HPDE6-E6E7 (cell line): ENCODE data around the gene SLIT3.

Experiments used
- DNase-seq: peaks from one replicate; pipeline ENCODE4 v3.0.0; 2011; ENCODE audit warnings: missing footprints; ENCODE audit errors: extremely low spot score

The SLIT3 gene

GRCh38 chr5:168887931-168888330 lies 413.0 kb downstream of the SLIT3 start:
- DNase-seq, result no peak

GRCh38 chr5:168886157-168886556 lies 414.8 kb downstream of the SLIT3 start:
- no peak for DNase-seq

GRCh38 chr5:168885324-168886120 lies 415.4 kb downstream of the SLIT3 start:
- DNase-seq, result no peak

GRCh38 chr5:168883991-168884390 lies 416.9 kb downstream of the SLIT3 start:
- no peak for DNase-seq

GRCh38 chr5:168883281-168883741 lies 417.6 kb downstream of the SLIT3 start:
- DNase-seq, result no peak

GRCh38 chr5:168882283-168882682 lies 418.7 kb downstream of the SLIT3 start:
- no peak for DNase-seq

- DNase-seq, result no peak
Measured at GRCh38 chr5:168881427-168882149, 419.4 kb downstream of the SLIT3 start.

- DNase-seq, result no peak
Measured at GRCh38 chr5:168879929-168880328, 421.0 kb downstream of the SLIT3 start.

GRCh38 chr5:168879331-168879730 lies 421.6 kb downstream of the SLIT3 start:
- no peak for DNase-seq

- DNase-seq, result no peak
Measured at GRCh38 chr5:168878135-168878745, 422.7 kb downstream of the SLIT3 start.

- DNase-seq, result no peak
Measured at GRCh38 chr5:168877132-168877892, 423.6 kb downstream of the SLIT3 start.

- DNase-seq, result no peak
Measured at GRCh38 chr5:168876419-168876818, 424.5 kb downstream of the SLIT3 start.

GRCh38 chr5:168875832-168876231 lies 425.1 kb downstream of the SLIT3 start:
- no peak for DNase-seq

GRCh38 chr5:168874713-168875380 lies 426.1 kb downstream of the SLIT3 start:
- no peak for DNase-seq

GRCh38 chr5:168872246-168872645 lies 428.7 kb downstream of the SLIT3 start:
- DNase-seq, result no peak

- no peak for DNase-seq
Measured at GRCh38 chr5:168870910-168871309, 430.0 kb downstream of the SLIT3 start.

GRCh38 chr5:168869615-168870227 lies 431.2 kb downstream of the SLIT3 start:
- no peak for DNase-seq

GRCh38 chr5:168867241-168867640 lies 433.7 kb downstream of the SLIT3 start:
- DNase-seq, result no peak

GRCh38 chr5:168865968-168866367 lies 435.0 kb downstream of the SLIT3 start:
- DNase-seq, result no peak

- no peak for DNase-seq
Measured at GRCh38 chr5:168863021-168863420, 437.9 kb downstream of the SLIT3 start.

- DNase-seq, result no peak
Measured at GRCh38 chr5:168860503-168860902, 440.4 kb downstream of the SLIT3 start.
